ENCODE data around the gene MOSMO.
"Not testable (repeated sequence)": the region's sequence is repeated elsewhere in the genome, so short reads cannot be mapped to it uniquely, and the experiment has no call there.

MOSMO gene

DNA sequence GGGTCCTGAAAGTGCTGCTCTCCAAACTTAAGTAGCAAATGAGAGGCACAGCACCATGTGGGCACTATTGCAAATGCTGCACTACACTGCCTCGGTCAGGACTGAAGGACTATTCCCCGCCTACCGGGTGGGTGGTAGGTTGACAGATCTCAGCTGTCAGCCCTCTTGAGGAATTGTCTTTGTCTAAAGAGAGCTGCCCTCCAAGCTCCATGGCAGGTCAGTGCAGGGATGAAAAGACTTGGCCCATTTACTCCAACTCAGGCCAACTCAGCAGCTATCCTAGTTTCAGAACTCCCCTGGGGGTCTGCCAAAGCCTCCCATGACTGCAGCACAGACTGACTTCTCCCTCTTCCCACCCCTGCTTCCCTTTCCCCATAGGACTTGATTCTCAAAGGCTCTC lies 3.6 kb upstream of the MOSMO start:
- DNase-seq: no peak

DNA sequence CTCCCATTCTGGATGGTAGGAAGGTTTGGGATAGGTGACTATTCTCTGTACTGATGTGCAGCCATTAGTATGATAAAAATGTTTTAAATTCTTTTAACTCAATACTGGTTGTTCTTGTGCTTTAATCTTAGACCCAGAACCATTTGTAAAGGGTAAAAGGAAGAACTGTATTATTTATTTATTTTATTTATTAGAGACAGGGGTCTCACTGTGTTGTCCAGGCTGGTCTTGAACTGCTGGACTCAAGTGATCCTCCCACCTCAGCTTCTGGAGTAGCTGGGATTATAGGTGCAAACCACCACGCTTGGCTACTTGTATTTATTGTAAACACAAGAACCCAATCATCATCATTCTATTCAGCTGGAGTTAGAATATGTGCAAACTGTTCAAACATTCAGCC lies 2.2 kb upstream of the MOSMO start:
- DNase-seq: no peak

GRCh38 chr16:22006636-22007035 lies 1.3 kb upstream of the MOSMO start:
- no peak for DNase-seq

GRCh38 chr16:22007159-22007508 lies 777 bp upstream of the MOSMO start:
- no peak for DNase-seq

GRCh38 chr16:22008215-22009059 lies 526 bp downstream of the MOSMO start:
- DNase-seq: no peak

- DNase-seq: no peak
Observed at GRCh38 chr16:22010902-22011301, 3.0 kb downstream of the MOSMO start.

GRCh38 chr16:22012241-22012640 lies 4.3 kb downstream of the MOSMO start:
- no peak for DNase-seq

GRCh38 chr16:22013486-22013885 lies 5.6 kb downstream of the MOSMO start:
- no peak for DNase-seq

DNA sequence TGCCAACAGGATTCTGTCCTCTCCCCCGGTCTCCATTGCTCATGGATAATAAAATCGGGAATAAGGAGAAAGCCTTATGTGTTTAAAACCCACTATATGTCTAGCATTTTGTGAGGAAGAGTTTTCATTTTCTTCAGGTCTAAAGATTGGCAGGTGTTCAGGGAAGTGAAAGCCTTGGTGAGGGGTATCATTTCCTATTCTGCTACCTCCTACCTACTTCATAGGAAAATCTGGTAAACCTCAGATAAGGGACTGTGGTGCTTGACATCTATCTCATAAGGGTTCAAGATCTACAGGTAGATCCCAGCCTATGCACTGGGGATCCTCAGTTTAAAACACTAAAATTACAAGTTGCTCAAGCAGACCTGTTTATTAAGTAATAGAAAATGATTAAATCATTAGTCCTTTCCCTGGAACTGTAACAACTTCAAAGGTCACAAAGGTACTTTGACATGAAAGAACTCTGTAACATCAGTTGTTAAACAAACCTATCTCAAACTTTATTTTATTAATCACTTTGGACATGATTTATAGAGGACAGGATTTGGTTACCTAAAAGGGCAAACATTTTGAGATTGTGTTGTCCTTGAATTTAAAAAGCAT lies 6.5 kb downstream of the MOSMO start:
- no peak for DNase-seq

DNA sequence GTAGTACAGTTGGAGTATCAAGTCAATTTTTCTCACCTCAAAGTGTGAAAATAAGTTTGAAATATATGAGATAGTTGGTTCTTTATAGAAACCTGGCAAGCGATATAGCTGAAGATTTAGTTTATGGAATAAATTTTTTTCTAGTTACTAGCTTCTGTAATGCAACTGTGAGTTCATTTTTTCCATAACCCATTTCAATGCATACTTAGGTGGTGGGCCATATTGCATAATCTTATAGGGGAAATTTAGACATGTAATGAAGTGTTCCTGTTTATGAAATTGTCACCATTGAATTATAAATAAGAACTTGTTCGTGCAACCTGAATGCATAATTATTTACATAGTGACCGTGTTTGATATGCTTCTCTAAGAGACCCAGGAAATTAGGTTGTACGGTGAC lies 9.0 kb downstream of the MOSMO start:
- DNase-seq: no peak

DNA sequence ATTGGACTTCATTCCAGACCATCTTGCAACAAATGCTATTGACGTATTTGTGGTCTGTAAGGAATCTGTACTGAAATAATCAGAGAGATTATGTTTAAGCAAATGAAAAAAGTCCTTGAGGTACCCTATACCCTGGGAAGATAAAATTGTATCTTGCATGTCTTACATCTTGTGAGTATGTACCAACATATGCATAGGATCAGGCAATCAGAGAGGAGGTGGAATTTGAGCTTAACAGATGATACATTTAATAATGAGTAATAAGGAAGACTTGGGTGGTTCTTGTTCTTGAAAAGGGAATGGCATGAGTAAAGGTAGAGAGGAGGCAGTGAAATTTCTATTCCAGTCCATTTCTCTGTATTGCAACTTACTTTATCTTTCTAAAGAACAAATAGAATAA lies 10.6 kb downstream of the MOSMO start:
- no peak for DNase-seq

GRCh38 chr16:22022151-22022550 lies 14.2 kb downstream of the MOSMO start:
- DNase-seq: no peak

GRCh38 chr16:22023505-22023904 lies 15.6 kb downstream of the MOSMO start:
- no peak for DNase-seq

DNA sequence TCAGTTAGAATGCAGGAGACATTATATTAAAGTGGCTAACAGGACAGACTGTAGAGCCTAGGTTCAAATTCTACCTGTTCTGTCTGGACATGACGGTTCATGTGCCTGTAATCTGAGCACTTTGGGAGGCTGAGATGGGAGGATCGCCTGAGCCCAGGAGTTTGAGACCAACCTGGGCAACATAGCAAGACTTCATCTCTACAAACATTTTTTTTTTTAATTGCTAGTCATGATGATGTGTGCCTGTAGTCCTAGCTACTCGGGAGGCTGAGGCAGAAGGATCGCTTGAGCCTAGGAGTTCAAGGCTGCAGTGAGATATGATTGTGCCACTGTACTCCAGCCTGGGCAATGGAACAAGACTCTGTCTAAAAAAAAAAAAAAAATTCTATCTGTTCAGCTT lies 16.9 kb downstream of the MOSMO start:
- DNase-seq: not testable (repeated sequence)

DNA sequence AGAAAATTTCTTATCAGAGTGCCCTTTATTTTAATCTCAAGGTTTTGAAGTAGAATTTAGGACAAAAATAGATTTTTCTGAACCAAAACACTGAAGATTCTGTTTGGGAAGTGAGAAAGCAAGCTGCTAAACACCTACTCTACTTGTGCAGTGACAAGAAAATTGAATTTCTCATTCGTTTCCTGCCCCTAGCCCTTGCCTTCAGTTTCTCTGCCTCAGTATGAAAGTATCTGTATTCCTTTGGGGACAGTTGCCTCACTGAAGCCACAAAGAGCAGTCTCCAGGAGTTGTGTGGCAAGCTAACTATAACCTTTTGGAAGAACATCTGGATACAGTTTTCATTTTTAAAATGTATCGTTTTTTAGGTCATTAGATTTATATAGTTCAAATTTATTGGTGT lies 19.7 kb downstream of the MOSMO start:
- DNase-seq: no peak

- no peak for DNase-seq
Observed at GRCh38 chr16:22029632-22030031, 21.7 kb downstream of the MOSMO start.

DNA sequence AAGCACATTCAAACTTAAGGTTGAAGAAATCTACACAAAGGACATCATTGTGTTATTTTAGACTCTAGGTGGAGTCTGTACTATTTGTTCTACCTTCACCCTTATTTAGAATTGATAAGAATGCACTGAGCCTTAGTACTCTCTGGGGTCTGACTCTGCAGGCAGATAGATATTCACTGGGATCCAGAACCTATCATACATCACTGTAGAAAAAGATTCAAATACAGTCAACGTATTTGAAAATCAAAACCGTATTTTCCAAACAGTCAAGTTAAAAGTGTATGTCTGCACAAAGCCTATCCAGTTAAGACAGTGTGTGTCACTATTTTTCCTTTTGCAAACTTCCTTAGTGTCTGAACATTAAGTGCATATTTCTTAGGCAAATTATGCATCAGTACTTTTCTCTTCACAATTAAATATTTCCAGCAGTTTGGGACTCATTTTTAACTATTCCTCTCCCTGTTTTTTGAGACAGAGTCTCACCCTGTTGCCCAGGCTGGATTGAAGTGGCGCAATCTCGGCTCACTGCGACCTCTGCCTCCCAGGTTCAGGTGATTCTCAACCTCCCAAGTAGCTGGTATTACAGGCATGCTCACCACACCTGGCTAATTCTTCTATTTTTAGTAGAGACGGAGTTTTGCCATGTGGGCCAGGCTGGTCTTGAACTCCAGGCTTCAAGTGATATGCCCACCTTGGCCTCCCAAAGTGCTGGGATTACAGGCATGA lies 22.3 kb downstream of the MOSMO start:
- no peak for DNase-seq

DNA sequence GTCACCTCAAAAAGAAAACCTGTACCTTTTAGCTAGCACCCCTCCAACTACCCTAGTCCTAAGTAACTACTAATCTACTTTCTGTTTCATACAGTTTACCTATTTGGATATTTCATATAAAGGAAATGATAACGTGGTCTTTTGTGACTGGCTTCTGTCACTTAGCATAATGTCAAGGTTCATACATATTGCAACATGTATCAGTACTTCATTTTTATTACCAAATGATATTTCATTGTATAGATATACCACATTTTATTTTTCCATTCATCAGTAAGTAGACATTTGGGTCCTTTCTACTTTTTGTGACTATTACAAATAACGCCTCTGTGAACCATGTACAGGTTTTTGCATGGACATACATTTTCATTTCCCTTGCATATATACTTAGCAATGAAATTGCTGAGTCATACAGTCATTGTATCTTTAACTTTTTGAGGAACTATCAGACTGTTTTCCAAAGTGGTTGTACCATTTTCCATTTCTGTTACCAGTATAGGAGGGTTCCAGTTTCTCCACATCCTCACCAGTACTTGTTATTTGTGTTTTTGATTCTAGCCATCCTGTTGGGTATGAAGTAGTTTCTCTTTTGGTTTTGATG lies 23.7 kb downstream of the MOSMO start:
- DNase-seq: no peak

GRCh38 chr16:22034503-22034902 lies 26.6 kb downstream of the MOSMO start:
- DNase-seq: no peak

DNA sequence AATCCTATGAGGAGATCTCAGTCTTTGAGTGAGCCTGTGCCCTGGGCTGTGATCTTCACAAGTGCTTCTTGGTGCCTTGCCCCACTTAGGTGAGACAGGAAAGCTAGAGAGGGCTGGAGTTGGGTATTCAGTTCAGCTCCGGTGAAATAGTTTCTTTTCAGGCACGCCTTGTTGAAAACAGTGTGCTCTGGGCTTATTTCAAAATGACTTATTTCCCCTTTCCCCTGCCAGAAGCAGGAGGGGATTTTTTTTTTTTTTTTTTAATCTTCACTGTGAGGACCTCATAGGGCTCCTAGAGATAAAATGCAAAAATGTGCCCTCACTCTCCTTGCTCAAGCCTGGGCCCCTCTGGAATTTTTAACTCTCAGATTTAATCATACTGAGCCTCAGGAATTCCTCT lies 27.2 kb downstream of the MOSMO start:
- no peak for DNase-seq

- DNase-seq: not testable (repeated sequence)
Observed at GRCh38 chr16:22043882-22044281, 36.0 kb downstream of the MOSMO start.

DNA sequence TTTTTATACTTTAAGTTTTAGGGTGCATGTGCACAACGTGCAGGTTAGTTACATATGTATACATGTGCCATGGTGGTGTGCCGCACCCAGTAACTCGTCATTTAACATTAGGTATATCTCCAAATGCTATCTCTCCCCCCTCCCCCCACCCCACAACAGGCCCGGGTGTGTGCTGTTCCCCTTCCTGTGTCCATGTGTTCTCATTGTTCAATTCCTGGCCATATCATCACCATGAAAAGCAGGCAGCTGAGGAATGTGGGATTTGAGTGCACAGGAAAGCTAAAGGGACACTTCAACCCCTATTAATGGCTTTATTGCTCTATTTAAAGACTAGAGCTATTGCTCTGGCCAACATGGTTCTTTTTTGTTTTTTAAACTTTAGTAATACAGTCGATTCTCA lies 38.0 kb downstream of the MOSMO start:
- not testable (repeated sequence) for DNase-seq

GRCh38 chr16:22050963-22051362 lies 43.1 kb downstream of the MOSMO start:
- DNase-seq: no peak

DNA sequence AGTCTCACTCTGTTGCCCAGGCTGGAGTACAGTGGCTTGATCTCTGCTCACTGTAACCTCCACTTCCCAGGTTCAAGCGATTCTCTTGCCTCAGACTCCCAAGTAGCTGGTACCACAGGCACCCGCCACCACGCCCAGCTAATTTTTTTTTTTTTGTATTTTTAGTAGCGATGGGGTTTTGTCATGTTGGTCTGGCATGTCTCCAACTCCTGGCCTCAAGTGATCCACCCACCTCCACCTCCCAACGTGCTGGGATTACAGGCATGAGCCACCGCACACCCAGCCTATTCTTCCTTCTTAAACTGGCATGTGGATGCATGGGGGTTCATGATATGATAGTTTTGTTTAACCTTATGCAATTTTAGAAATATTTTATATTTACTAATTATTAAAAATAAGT lies 45.1 kb downstream of the MOSMO start:
- no peak for DNase-seq
